K562 (cell line): Measurements from ENCODE around the gene EPB42. TPM values are rescaled to one million over a fixed set of nuclear protein-coding genes. Genes with fewer than 3 reads are reported as not detected.

Experiments
- ARID3B ChIP-seq: fragments of 250-450 bp; sonication (Bioruptor Pico); IDR thresholded peaks from 2 replicates; pipeline ENCODE4 v1.4.0; 2020; ENCODE audit warnings: borderline replicate concordance
- ATF3 ChIP-seq, 2 experiments: fragments of 450-650 bp in 1 of 2; sonication (generic) in 1 of 2; formaldehyde crosslinking in 1 of 2; IDR thresholded peaks in 1 of 2; conservative IDR thresholded peaks in 1 of 2; 2 replicates each; pipeline versions ENCODE4 v1.6.1 to v1.8.1; 2016 to 2023; ENCODE audit warnings: mild to moderate bottlenecking in 2 of 2, moderate library complexity in 2 of 2, inconsistent platforms in 1 of 2, missing genetic modification reagents in 1 of 2
- BDP1 ChIP-seq: IDR thresholded peaks from 3 replicates; pipeline ENCODE4 v1.6.1; 2011; ENCODE audit not compliant: insufficient read length, insufficient read depth
- CXXC5 ChIP-seq: fragments of 250-450 bp; sonication (Bioruptor Pico); IDR thresholded peaks from 2 replicates; pipeline ENCODE4 v1.8.0; 2022; ENCODE audit warnings: inconsistent platforms, mild to moderate bottlenecking, moderate library complexity
- ELF2 ChIP-seq: fragments of 250-450 bp; sonication (Bioruptor Pico); IDR thresholded peaks from 2 replicates; pipeline ENCODE4 v1.5.0; 2021; ENCODE audit warnings: mild to moderate bottlenecking
- HEY1 ChIP-seq: fragments of 250-450 bp; sonication (Bioruptor Pico); IDR thresholded peaks from 2 replicates; pipeline ENCODE4 v1.5.0; 2020; ENCODE audit warnings: mild to moderate bottlenecking, moderate library complexity, borderline replicate concordance
- HNRNPL ChIP-seq: fragments of 200-400 bp; formaldehyde crosslinking; IDR thresholded peaks from 2 replicates; pipeline ENCODE4 v1.6.1; 2017; ENCODE audit warnings: low read depth, mild to moderate bottlenecking, low read length
- IRF1 ChIP-seq: sonication (generic); formaldehyde crosslinking; IDR thresholded peaks from 2 replicates; pipeline ENCODE4 v1.8.0; 2022; ENCODE audit warnings: missing genetic modification reagents, mild to moderate bottlenecking, borderline replicate concordance
- KDM1A ChIP-seq, 2 experiments: fragments of 450-650 bp; IDR thresholded peaks; 2 replicates each; pipeline ENCODE4 v1.6.1; 2016; ENCODE audit warnings: mild to moderate bottlenecking in 2 of 2
- KLF6 ChIP-seq: fragments of 250-450 bp; sonication (Bioruptor Pico); IDR thresholded peaks from 2 replicates; pipeline ENCODE4 v1.4.0; 2020; ENCODE audit warnings: mild to moderate bottlenecking, moderate library complexity, borderline replicate concordance
- MECOM ChIP-seq: fragments of 250-450 bp; sonication (Bioruptor Pico); IDR thresholded peaks from 2 replicates; pipeline ENCODE4 v1.8.0; 2022; ENCODE audit warnings: inconsistent platforms
- NCOR1 ChIP-seq: fragments of 450-650 bp; IDR thresholded peaks from 2 replicates; pipeline ENCODE4 v1.6.1; 2016; ENCODE audit warnings: mild to moderate bottlenecking, moderate library complexity
- NUFIP1 ChIP-seq: fragments of 450-650 bp; IDR thresholded peaks from 2 replicates; pipeline ENCODE4 v1.6.1; 2018; ENCODE audit not compliant: partially characterized antibody
- OTX1 ChIP-seq: fragments of 450-650 bp; formaldehyde crosslinking; IDR thresholded peaks from 2 replicates; pipeline ENCODE4 v1.4.0; 2022; ENCODE audit warnings: mild to moderate bottlenecking
- POLR2AphosphoS5 ChIP-seq: IDR thresholded peaks from 2 replicates; pipeline ENCODE4 v1.6.1; 2011; ENCODE audit warnings: mild to moderate bottlenecking, low read depth, low read length, moderate library complexity; ENCODE audit not compliant: control insufficient read depth, insufficient read depth
- RBM17 ChIP-seq: fragments of 200-400 bp; formaldehyde crosslinking; IDR thresholded peaks from 2 replicates; pipeline ENCODE4 v1.6.1; 2017; ENCODE audit warnings: low read depth, mild to moderate bottlenecking, low read length, borderline replicate concordance
- RUNX1 ChIP-seq: sonication (generic); IDR thresholded peaks from 2 replicates; pipeline ENCODE4 v1.6.1; 2016; ENCODE audit warnings: antibody characterized with exemption, low read depth
- SMARCA4 ChIP-seq: fragments of 450-650 bp; IDR thresholded peaks from 2 replicates; pipeline ENCODE4 v1.6.1; 2016
- TAF15 ChIP-seq: fragments of 200-400 bp; formaldehyde crosslinking; IDR thresholded peaks from 2 replicates; pipeline ENCODE4 v1.6.1; 2017; ENCODE audit warnings: mild to moderate bottlenecking, low read depth, low read length, moderate library complexity
- TCF7 ChIP-seq: sonication (generic); IDR thresholded peaks from 2 replicates; pipeline ENCODE4 v1.6.1; 2016; ENCODE audit warnings: antibody characterized with exemption, borderline replicate concordance
- UBTF ChIP-seq, 2 experiments: IDR thresholded peaks; 2 replicates each; pipeline ENCODE4 v1.6.1; 2012; ENCODE audit warnings: improper control_type of control experiment in 2 of 2, low read depth in 2 of 2, low read length in 2 of 2, borderline replicate concordance in 1 of 2
- ZC3H8 ChIP-seq: fragments of 450-650 bp; IDR thresholded peaks from 2 replicates; pipeline ENCODE4 v1.6.1; 2017
- ZNF175 ChIP-seq: fragments of 200-800 bp; sonication (Bioruptor generic); IDR thresholded peaks from 2 replicates; pipeline ENCODE4 v1.6.1; 2016; ENCODE audit warnings: low read depth, mild to moderate bottlenecking, missing genetic modification characterization, missing compliant biosample characterization
- polyA plus RNA-seq, 8 experiments: library from polyadenylated mRNA; depleted of rRNA in 4 of 8; stranded (reverse) in 5 of 8; unstranded in 3 of 8; fragments of >200 nt; fragmentation: Nextera tagmentation in 2 of 8; fragmentation: Illumina TruSeq in 1 of 8; extraction: Ambion mirVana in 2 of 8; extraction: Trizol in 1 of 8; gene quantifications; 2 replicates each; pipeline versions ENCODE4 v1.2.1 to v1.2.3, GENCODE V29; 2011 to 2014; ENCODE audit warnings: inconsistent platforms in 1 of 8, missing spikeins in 1 of 8
- total RNA-seq, 7 experiments: library from RNA; depleted of rRNA in 6 of 7; stranded (reverse); fragments of >200 nt in 6 of 7; fragmentation: Illumina TruSeq in 2 of 7; extraction: Trizol in 2 of 7; gene quantifications; 2 replicates each; pipeline versions ENCODE4 v1.2.1 to v1.2.3, GENCODE V29; 2011 to 2021; ENCODE audit warnings: low replicate concordance in 1 of 7

EPB42 gene
- total and polyA plus RNA-seq, 9 of the 15 experiments (the other 6 are each of a cell fraction or from before 2014, with no cell fraction given): 0.38 to 2.3 (median 1.4) TPM

GRCh38 chr15:43185157-43186002 is 35.4 kb downstream of the EPB42 start, which contains the start of gene CCNDBP1 (continued):
- peak; percentile 92 for TF ChIP-seq CXXC5 (CRISPR knock-in tag)
- no peak for TF ChIP-seq RUNX1
- no peak for TF ChIP-seq ARID3B (CRISPR knock-in tag)
- 0 out of 2 replicates have a peak, but pooled peaks have one; percentile 35 for TF ChIP-seq OTX1 (CRISPR knock-in tag)
- TF ChIP-seq RBM17: no peak
- TF ChIP-seq POLR2AphosphoS5: peak; percentile 79
- no peak for TF ChIP-seq TAF15
- TF ChIP-seq ZC3H8: no peak
- TF ChIP-seq HEY1: no peak
- TF ChIP-seq KLF6 (CRISPR knock-in tag): peak; percentile 85; the same call in 1 of the 2 replicates
- TF ChIP-seq TCF7: 0 out of 2 replicates have a peak, but pooled peaks have one; percentile 24
- no peak for TF ChIP-seq MECOM (CRISPR knock-in tag)
- TF ChIP-seq UBTF (IDR thresholded peaks at IDR 0.05; ENCODE audit: borderline replicate concordance in 1 of 2, low read depth in 2 of 2, low read length in 2 of 2): peak in 1 of 2 experiments; percentile 76; a peak in 1 of 4 replicates
- no peak for TF ChIP-seq BDP1
- TF ChIP-seq ATF3 (IDR thresholded peaks at IDR 0.05): 0 out of 2 replicates have a peak, but pooled peaks have one; percentile 11
- TF ChIP-seq ATF3 (CRISPR knock-in tag; conservative IDR thresholded peaks at IDR 0.05): no peak
- TF ChIP-seq ELF2 (CRISPR knock-in tag): peak; percentile 91
- no peak for TF ChIP-seq IRF1
- no peak; the same call in 1 of the 2 replicates for TF ChIP-seq HNRNPL
- TF ChIP-seq ZNF175 (CRISPR knock-in tag): no peak
- peak; percentile 29 for TF ChIP-seq NCOR1
- no peak for TF ChIP-seq SMARCA4
- TF ChIP-seq NUFIP1: no peak
- TF ChIP-seq KDM1A (IDR thresholded peaks at IDR 0.05): no peak; a peak in 1 of 4 replicates
